ENCODE data around the gene LRRC51. TPM values are rescaled to one million over a fixed set of nuclear protein-coding genes. Genes with fewer than 3 reads are reported as not detected.

Gene LRRC51
- total RNA-seq, 3 donors from 2014 or later (not counting 1 experiment from before 2014, with no cell fraction given), result 2.0 to 3.1 (median 2.5) TPM

DNA sequence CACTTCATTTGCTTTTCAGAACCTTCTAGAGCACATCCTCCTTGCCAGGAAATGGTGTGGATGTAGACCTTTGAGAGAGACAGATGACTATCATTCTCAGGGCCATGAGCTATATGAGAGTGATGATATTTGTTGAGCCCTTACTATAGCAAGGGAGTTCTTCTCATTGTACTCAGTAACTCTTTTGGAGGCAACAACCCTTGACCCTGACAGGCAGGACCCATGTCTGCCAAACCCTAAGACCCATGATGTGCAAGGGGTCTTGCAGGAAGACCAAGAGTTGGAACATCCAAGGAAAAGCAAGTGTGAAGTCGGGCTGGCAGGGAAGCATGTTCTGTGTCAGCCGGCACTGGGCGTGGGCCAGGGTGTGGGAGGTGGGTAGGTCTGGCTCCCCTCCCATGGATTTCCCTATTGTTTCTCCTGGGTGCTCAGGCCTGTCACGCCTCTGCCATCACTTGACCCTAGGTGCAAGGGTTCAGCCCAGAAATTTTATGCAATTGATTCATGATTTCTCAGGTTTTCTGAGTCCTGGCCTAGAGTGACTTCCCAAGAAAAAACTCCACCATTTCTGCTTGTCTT is 56.1 kb downstream of the LRRC51 start:
- H3K9me3 ChIP-seq (ENCODE audit: control insufficient read depth, insufficient read depth, low read length), result no peaks in the 10 kb centered on the region
- H3K36me3 ChIP-seq (ENCODE audit: control insufficient read depth, insufficient read depth, low read length), result no peaks in the 10 kb centered on the region
- no peaks in the 10 kb centered on the region for H3K9me3 Mint-ChIP-seq
- H3K27ac ChIP-seq (ENCODE audit: low read length), result no peak overlapping the region
- 95% methylated on average over 4 of the region's 4 CpGs for WGBS (ENCODE audit: insufficient coverage)
- peaks cover 9 to 18% of the 10 kb centered on the region in 2 donors for H3K27me3 Mint-ChIP-seq (ENCODE audit: low read depth in 2 of 2)
- TF ChIP-seq, protein P1, sequence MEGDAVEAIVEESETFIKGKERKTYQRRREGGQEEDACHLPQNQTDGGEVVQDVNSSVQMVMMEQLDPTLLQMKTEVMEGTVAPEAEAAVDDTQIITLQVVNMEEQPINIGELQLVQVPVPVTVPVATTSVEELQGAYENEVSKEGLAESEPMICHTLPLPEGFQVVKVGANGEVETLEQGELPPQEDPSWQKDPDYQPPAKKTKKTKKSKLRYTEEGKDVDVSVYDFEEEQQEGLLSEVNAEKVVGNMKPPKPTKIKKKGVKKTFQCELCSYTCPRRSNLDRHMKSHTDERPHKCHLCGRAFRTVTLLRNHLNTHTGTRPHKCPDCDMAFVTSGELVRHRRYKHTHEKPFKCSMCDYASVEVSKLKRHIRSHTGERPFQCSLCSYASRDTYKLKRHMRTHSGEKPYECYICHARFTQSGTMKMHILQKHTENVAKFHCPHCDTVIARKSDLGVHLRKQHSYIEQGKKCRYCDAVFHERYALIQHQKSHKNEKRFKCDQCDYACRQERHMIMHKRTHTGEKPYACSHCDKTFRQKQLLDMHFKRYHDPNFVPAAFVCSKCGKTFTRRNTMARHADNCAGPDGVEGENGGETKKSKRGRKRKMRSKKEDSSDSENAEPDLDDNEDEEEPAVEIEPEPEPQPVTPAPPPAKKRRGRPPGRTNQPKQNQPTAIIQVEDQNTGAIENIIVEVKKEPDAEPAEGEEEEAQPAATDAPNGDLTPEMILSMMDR (IDR thresholded peaks at IDR 0.05), result no peak
- H3K36me3 Mint-ChIP-seq, result no peaks in the 10 kb centered on the region
- H3K4me1 Mint-ChIP-seq, result no peaks in the 10 kb centered on the region
- H3K27me3 ChIP-seq (ENCODE audit: control insufficient read depth, insufficient read depth, low read length), result no peaks in the 10 kb centered on the region
- H3K4me1 ChIP-seq (ENCODE audit: control insufficient read depth, insufficient read depth, low read length), result peaks cover 3% of the 10 kb centered on the region
- H3K27ac Mint-ChIP-seq, result no peak overlapping the region
- no peak overlapping the region for H3K4me3 ChIP-seq (ENCODE audit: low read length)
- DNase-seq (no peak), ATAC-seq (no peak)
- intact Hi-C loops (cut with micrococcal nuclease), result no loop called here
- no peak overlapping the region for H3K4me3 Mint-ChIP-seq

DNA sequence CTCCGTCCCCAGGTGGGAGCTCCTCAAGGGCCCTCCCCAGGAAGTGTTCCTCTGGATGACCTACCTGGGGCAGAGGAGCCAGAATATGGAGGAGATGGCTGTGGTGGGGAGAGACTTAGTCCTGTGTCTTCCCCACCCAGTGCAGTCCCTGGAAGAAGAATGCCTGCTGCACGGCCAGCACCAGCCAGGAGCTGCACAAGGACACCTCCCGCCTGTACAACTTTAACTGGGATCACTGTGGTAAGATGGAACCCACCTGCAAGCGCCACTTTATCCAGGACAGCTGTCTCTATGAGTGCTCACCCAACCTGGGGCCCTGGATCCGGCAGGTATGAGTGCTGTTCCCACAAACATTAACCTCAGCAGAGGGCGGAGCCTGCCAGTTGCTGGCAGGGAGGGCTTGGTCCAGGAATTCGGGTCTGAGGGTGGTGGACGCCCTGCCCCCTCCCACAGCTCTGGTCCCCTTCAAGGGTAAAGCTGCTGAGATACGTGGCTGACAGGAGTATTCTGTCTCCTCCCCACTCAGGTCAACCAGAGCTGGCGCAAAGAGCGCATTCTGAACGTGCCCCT is 58.3 kb downstream of the LRRC51 start:
- no peaks in the 10 kb centered on the region for H3K36me3 ChIP-seq (ENCODE audit: control insufficient read depth, insufficient read depth, low read length)
- no peaks in the 10 kb centered on the region for H3K9me3 ChIP-seq (ENCODE audit: control insufficient read depth, insufficient read depth, low read length)
- ATAC-seq (no peak), DNase-seq (no peak)
- WGBS (ENCODE audit: insufficient coverage), result 84% methylated on average over 9 of the region's 12 CpGs
- Mint-ChIP-seq H3K4me1 (peaks cover 2 to 3% of the 10 kb centered on the region in 2 donors), H3K27ac (no peak overlapping the region), H3K27me3 (ENCODE audit: low read depth in 2 of 2) (peaks cover 0 to 10% of the 10 kb centered on the region in 2 donors), H3K9me3 (no peaks in the 10 kb centered on the region), H3K36me3 (no peaks in the 10 kb centered on the region), H3K4me3 (no peak overlapping the region)
- no peak overlapping the region for H3K27ac ChIP-seq (ENCODE audit: low read length)
- H3K4me1 ChIP-seq (ENCODE audit: control insufficient read depth, insufficient read depth, low read length), result peaks cover 5% of the 10 kb centered on the region
- intact Hi-C loops (cut with micrococcal nuclease), result no loop called here
- no peaks in the 10 kb centered on the region for H3K27me3 ChIP-seq (ENCODE audit: control insufficient read depth, insufficient read depth, low read length)
- TF ChIP-seq, protein P1 (IDR thresholded peaks at IDR 0.05), result no peak
- no peak overlapping the region for H3K4me3 ChIP-seq (ENCODE audit: low read length)

DNA sequence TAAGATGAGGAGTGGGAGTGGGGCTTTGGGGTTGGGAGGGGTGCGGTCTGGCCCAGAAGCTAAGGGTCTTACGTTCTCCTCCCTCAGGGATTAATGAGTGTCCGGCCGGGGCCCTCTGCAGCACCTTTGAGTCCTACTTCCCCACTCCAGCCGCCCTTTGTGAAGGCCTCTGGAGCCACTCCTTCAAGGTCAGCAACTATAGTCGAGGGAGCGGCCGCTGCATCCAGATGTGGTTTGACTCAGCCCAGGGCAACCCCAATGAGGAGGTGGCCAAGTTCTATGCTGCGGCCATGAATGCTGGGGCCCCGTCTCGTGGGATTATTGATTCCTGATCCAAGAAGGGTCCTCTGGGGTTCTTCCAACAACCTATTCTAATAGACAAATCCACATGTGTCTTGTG is 58.9 kb downstream of the LRRC51 start:
- WGBS (ENCODE audit: insufficient coverage), result 93% methylated on average over 10 of the region's 11 CpGs
- H3K36me3 ChIP-seq (ENCODE audit: control insufficient read depth, insufficient read depth, low read length), result no peaks in the 10 kb centered on the region
- no peaks in the 10 kb centered on the region for H3K9me3 Mint-ChIP-seq
- no peaks in the 10 kb centered on the region for H3K27me3 ChIP-seq (ENCODE audit: control insufficient read depth, insufficient read depth, low read length)
- H3K36me3 Mint-ChIP-seq, result no peaks in the 10 kb centered on the region
- H3K27me3 Mint-ChIP-seq (ENCODE audit: low read depth in 2 of 2), result peaks cover 0 to 10% of the 10 kb centered on the region in 2 donors
- H3K27ac Mint-ChIP-seq, result no peak overlapping the region
- H3K4me1 ChIP-seq (ENCODE audit: control insufficient read depth, insufficient read depth, low read length), result peaks cover 6% of the 10 kb centered on the region
- DNase-seq, result no peak
- no peak overlapping the region for H3K4me3 Mint-ChIP-seq
- no peak overlapping the region for H3K4me3 ChIP-seq (ENCODE audit: low read length)
- ATAC-seq, result no peak
- TF ChIP-seq, protein P1 (IDR thresholded peaks at IDR 0.05), result no peak
- peaks cover 4% of the 10 kb centered on the region in 2 donors for H3K4me1 Mint-ChIP-seq
- no peaks in the 10 kb centered on the region for H3K9me3 ChIP-seq (ENCODE audit: control insufficient read depth, insufficient read depth, low read length)
- H3K27ac ChIP-seq (ENCODE audit: low read length), result no peak overlapping the region
- intact Hi-C loops (cut with micrococcal nuclease), result no loop called here

GRCh38 chr11:72140661-72141060 is 60.0 kb downstream of the LRRC51 start:
- H3K4me3 ChIP-seq (ENCODE audit: low read length), result no peak overlapping the region
- H3K4me1 Mint-ChIP-seq, result peaks cover 4% of the 10 kb centered on the region in 2 donors
- H3K27me3 Mint-ChIP-seq (ENCODE audit: low read depth in 2 of 2), result peaks cover 0 to 10% of the 10 kb centered on the region in 2 donors
- no peaks in the 10 kb centered on the region for H3K9me3 ChIP-seq (ENCODE audit: control insufficient read depth, insufficient read depth, low read length)
- H3K36me3 ChIP-seq (ENCODE audit: control insufficient read depth, insufficient read depth, low read length), result no peaks in the 10 kb centered on the region
- peaks cover 6% of the 10 kb centered on the region for H3K4me1 ChIP-seq (ENCODE audit: control insufficient read depth, insufficient read depth, low read length)
- WGBS (ENCODE audit: insufficient coverage), result 100% methylated on average over 2 of the region's 2 CpGs
- no peaks in the 10 kb centered on the region for H3K27me3 ChIP-seq (ENCODE audit: control insufficient read depth, insufficient read depth, low read length)
- ATAC-seq (no peak), DNase-seq (no peak)
- no peaks in the 10 kb centered on the region for H3K9me3 Mint-ChIP-seq
- TF ChIP-seq, protein P1 (IDR thresholded peaks at IDR 0.05), result no peak
- H3K27ac ChIP-seq (ENCODE audit: low read length), result no peak overlapping the region
- H3K36me3 Mint-ChIP-seq, result no peaks in the 10 kb centered on the region
- no peak overlapping the region for H3K27ac Mint-ChIP-seq
- no peak overlapping the region for H3K4me3 Mint-ChIP-seq
- intact Hi-C loops (cut with micrococcal nuclease), result no loop called here
